ENCODE measurements around the gene BCOR.

The BCOR gene

GRCh38 chrX:40112996-40113395 is 15.2 kb upstream of the BCOR start:
- no peak for DNase-seq (ENCODE audit: low spot score)

GRCh38 chrX:40111868-40112267 is 14.1 kb upstream of the BCOR start:
- no peak for DNase-seq (ENCODE audit: low spot score)

- peak; percentile 34 for DNase-seq (ENCODE audit: low spot score)
Observed at GRCh38 chrX:40109288-40110008, 11.7 kb upstream of the BCOR start.

GRCh38 chrX:40108959-40109287 is 11.2 kb upstream of the BCOR start:
- DNase-seq (ENCODE audit: low spot score), result peak; percentile 68

GRCh38 chrX:40108162-40108958 is 10.6 kb upstream of the BCOR start:
- DNase-seq (ENCODE audit: low spot score), result no peak

GRCh38 chrX:40107291-40108161 is 9.8 kb upstream of the BCOR start:
- DNase-seq (ENCODE audit: low spot score), result peak; percentile 40

GRCh38 chrX:40106676-40107290 is 9.0 kb upstream of the BCOR start:
- DNase-seq (ENCODE audit: low spot score), result no peak

GRCh38 chrX:40105835-40106675 is 8.3 kb upstream of the BCOR start:
- DNase-seq (ENCODE audit: low spot score), result peak; percentile 67

- peak; percentile 38 for DNase-seq (ENCODE audit: low spot score)
Observed at GRCh38 chrX:40104985-40105834, 7.5 kb upstream of the BCOR start.

- no peak for DNase-seq (ENCODE audit: low spot score)
Observed at GRCh38 chrX:40104630-40104984, 6.8 kb upstream of the BCOR start.

- DNase-seq (ENCODE audit: low spot score), result no peak
Observed at GRCh38 chrX:40103565-40104323, 6.0 kb upstream of the BCOR start.

- no peak for DNase-seq (ENCODE audit: low spot score)
Observed at GRCh38 chrX:40102393-40103381, 4.9 kb upstream of the BCOR start.

- DNase-seq (ENCODE audit: low spot score), result no peak
Observed at GRCh38 chrX:40101430-40101802, 3.7 kb upstream of the BCOR start.

GRCh38 chrX:40100537-40101429 is 3.0 kb upstream of the BCOR start:
- DNase-seq (ENCODE audit: low spot score), result no peak

GRCh38 chrX:40100141-40100536 is 2.4 kb upstream of the BCOR start:
- DNase-seq (ENCODE audit: low spot score), result no peak

- no peak for DNase-seq (ENCODE audit: low spot score)
Observed at GRCh38 chrX:40099055-40099958, 1.5 kb upstream of the BCOR start.
